HUDEP-2 (cell line): Measurements from ENCODE around the gene JOSD1.

ENCODE experiments used
- DNase-seq, 76 experiments: peaks; one replicate each; lab custom pipeline; 2025; ENCODE audit not compliant: unreplicated experiment in 76 of 76; lab: John Stamatoyannopoulos, UW

The JOSD1 gene

GRCh38 chr22:38715852-38716251 is 15.1 kb upstream of the JOSD1 start:
- no peak for DNase-seq

- DNase-seq, result peak in 7 of 76 experiments; percentile 8 to 39 (median 20)
These were observed 14.5 kb upstream of the JOSD1 start for GRCh38 chr22:38715176-38715764.

- peak in 8 of 76 experiments; percentile 12 to 52 (median 28) for DNase-seq
These were observed 13.2 kb upstream of the JOSD1 start for GRCh38 chr22:38713921-38714320.

- DNase-seq, result no peak
These were observed 11.9 kb upstream of the JOSD1 start for GRCh38 chr22:38712486-38713207.

- no peak for DNase-seq
These were observed 10.1 kb upstream of the JOSD1 start for GRCh38 chr22:38710866-38711265.

GRCh38 chr22:38710351-38710750 is 9.6 kb upstream of the JOSD1 start:
- peak in 40 of 76 experiments; percentile 14 to 86 (median 59) for DNase-seq

- DNase-seq, result no peak
These were observed 8.6 kb upstream of the JOSD1 start for GRCh38 chr22:38709306-38709705.

GRCh38 chr22:38707984-38708383 is 7.2 kb upstream of the JOSD1 start:
- no peak for DNase-seq

DNA sequence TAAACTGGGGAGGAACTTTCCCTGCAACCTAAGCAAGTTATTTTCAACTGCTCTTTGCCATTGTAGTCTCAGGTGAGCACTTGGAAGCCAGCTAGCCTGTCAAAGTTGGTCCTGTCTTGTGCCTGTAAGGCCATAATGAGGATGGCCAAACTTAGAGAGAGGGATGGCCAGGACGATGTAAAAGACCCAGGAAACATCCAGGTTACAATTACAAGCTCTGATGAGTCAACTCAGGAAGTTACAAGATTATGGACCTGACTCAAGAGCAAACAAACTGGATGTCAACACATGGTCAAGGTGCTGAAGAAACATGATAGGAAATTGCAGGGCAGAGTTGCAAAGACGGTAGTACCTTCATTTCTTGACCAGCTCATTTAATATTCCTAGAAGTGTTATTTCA is 6.6 kb upstream of the JOSD1 start:
- no peak for DNase-seq

DNA sequence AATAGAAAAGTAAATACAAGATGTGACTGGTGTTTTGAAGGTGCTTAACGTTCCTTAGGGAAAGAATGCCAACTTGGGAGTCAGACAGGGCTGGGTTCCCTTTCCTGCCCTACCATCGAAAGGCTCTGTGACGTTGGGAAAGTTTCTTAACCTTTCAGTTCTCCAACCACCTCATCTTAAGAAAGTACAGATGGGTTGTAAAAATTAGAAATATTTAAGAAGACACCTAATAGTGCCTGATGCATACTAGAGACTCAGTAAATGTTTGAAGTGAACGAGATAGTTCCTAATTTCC is 6.1 kb upstream of the JOSD1 start:
- no peak for DNase-seq

DNA sequence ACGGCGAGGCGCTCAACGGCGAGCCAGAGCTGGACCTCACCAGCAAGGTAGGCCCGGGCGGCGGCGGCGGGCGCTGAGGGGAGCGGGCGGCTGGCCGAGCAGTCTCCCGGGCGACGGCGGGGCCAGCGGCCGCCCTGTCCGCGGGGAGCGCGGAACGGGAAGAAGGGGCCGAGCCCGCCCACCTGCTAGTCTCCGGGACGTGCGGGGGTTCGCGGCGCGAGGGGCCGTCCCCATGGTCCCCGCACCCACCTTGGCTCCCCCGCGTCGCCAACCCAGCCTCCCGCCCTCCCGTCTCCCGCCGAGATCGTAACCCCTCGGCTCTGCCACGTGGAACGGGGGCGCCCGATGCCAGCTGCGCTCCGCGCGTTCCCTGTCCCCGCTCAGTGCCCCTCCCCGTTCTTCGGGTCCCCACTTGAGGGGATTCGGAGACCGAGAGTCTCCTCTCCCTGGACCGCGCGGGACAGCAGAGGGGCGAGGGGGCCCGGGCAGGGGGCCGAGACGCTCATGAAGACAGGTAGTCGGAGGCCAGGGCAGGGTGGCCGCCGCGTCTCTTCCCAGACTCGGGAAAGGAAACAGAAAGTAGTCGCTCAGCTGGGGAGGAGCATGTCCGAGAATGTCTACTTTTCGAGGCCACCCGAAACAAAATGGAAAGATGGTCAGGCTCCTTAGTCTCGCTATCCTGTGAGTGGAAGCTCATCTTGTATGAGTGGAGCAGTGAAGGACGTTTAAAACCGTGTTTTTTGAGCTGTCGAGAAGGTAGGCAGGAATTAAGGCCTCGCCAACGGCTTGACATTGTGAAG is 5.6 kb upstream of the JOSD1 start:
- DNase-seq, result peak in 4 of 76 experiments; percentile 18 to 41 (median 30)

DNA sequence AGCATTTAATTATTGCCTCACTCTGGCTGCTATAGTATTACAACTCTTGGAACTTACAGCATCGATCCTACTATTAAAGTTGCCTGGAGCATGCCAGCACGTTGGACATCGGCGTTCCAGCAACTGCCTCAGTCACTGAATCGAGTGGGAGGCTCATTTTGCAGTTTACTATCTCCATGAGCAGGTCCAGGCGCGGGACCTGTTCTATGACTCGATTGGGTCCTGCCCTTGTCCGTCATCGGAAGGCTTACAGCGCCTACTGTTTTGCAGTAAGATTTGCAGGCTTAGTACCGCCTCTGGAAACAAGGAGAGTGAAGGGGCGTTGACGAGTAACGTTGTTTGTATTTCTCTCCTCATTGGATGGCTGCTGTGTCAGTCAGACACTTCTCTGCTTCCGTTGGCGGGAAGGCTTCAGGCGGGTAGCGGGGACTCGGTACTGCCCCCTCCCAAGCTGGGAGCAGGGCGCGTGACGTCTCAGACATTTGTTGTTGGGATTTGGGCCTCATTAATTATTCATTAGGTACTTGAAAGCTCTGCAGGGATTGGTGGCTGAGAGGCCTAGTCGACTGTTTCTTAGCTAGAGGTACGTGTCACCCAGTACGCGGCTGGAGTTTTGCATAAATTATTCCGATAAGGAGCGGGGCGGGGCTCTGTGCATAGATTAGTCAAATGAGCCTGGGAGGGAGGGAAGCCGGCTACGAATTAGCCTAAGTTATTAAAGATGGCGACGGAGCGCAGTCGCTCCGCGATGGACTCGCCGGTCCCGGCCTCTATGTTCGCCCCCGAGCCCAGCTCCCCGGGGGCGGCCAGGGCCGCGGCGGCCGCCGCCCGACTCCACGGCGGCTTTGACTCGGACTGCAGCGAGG is 4.7 kb upstream of the JOSD1 start, which contains the start of gene GTPBP1:
Gene GTPBP1, plus strand, starts transcription at position 710 of the 866 bp plus-strand sequence. Its CDS starts 12 bp downstream, at position 722.
- DNase-seq, result peak in 75 of 76 experiments; percentile 67 to 100 (median 99)

GRCh38 chr22:38704654-38705234 is 4.0 kb upstream of the JOSD1 start:
- DNase-seq, result peak in 3 of 76 experiments; percentile 14 to 42 (median 25)

- peak in 24 of 76 experiments; percentile 29 to 69 (median 58) for DNase-seq
These were observed 414 bp downstream of the JOSD1 start for GRCh38 chr22:38700270-38700788.

GRCh38 chr22:38699784-38700183 is 959 bp downstream of the JOSD1 start:
- no peak for DNase-seq

- no peak for DNase-seq
These were observed 1.6 kb downstream of the JOSD1 start for GRCh38 chr22:38699143-38699542.

DNA sequence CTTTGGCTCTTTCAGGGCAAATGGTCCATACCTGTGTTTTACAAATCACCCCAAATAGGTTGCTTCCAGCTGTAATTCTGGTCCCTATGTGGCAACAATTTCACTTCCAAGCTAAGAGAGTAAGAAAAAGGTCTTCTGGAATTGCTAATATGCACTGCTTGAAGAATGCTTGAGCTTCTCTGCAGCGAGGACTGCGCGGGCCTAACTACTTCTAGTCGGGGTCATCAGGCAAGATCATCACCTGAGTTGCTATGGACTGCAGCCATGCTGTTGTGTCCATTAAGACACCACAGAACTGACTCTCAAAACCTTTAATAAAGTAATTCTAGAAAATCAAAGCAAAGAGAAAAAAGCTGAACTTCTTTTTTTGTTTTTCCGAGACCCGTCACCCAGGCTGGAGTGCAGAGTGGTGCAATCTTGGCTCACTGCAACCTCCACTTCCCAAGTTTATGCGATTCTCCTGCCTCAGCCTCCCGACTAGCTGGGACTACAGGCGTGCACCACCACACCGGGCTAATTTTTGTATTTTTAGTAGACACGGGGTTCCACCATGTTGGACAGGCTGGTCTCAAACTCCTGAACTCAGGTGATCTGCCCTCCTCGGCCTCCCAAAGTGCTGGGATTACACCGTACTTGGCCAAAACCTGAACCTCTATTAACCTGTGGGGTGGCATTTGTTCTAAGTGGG is 2.2 kb downstream of the JOSD1 start:
- no peak for DNase-seq

GRCh38 chr22:38697425-38698089 is 3.2 kb downstream of the JOSD1 start:
- DNase-seq, result peak in 67 of 76 experiments; percentile 21 to 78 (median 52)
